ENCODE measurements around the gene ACTR8.
A peak's percentile ranks its signal among the peaks of the same experiment; 100 is the strongest.

DNA sequence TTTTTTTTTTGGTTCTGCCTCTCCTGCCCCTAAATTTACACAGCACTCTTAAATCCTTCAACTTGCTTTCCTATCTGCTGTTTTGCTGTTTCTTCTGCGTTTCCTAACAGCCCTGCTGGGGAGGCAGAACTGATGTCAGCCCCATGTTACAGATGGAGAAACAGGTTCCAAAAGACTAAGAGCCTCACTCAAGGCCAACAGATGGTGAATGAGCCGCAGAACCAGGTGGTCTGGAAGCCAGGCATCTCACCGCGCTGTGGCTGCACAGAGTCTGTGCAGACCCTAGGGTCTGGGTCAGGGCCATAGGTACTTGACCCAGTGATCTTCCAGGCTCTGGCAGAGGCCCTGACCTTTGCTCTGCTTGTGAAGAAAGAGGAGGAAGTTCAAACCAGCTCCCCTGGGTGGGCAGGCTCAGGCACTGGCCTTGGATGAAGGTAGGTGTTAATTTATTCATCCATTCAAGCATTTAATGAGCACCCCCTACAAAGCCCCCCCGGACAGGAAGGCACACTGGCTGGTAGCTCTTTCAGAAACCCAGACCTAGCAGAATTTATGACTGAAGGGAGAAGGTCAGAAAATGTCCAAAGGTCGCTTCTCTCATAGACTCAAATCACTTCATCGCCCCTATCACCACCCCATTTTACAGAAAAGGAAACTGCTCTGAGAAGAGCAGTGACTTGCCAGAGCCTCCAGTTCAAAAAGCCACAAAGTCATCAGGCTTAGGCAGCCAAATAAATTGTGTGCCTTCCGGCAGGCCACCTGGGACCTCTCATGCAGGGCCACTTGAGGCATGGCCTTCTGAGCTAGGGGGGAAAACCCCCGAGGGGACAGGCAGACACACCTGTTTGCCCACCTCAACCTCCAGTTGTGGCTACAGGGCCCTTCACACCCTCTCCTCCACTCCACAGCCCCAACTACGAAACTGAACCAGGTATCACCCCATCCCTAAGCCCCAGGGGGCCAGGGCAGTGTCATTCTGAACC lies 38.5 kb downstream of the ACTR8 start:
- TF ChIP-seq, protein P1, sequence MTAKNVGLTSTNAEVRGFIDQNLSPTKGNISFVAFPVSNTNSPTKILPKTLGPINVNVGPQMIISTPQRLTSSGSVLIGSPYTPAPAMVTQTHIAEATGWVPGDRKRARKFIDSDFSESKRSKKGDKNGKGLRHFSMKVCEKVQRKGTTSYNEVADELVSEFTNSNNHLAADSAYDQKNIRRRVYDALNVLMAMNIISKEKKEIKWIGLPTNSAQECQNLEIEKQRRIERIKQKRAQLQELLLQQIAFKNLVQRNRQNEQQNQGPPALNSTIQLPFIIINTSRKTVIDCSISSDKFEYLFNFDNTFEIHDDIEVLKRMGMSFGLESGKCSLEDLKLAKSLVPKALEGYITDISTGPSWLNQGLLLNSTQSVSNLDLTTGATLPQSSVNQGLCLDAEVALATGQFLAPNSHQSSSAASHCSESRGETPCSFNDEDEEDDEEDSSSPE (CRISPR knock-in tag; IDR thresholded peaks at IDR 0.05): no peak
- no peak for TF ChIP-seq ZNF33B (CRISPR knock-in tag; IDR thresholded peaks at IDR 0.05)
- TF ChIP-seq POLR2AphosphoS5 (IDR thresholded peaks at IDR 0.05; ENCODE audit: low read depth, low read length): peak; percentile 31; the same call in 1 of the 2 replicates
- peak; percentile 5; the same call in 1 of the 2 replicates for TF ChIP-seq PHF8 (CRISPR knock-in tag; IDR thresholded peaks at IDR 0.05)
- TF ChIP-seq HOXA7 (CRISPR knock-in tag; IDR thresholded peaks at IDR 0.05): no peak
- no peak for TF ChIP-seq ZNF274 (CRISPR knock-in tag; IDR thresholded peaks at IDR 0.05)
- no peak for TF ChIP-seq TCF12 (IDR thresholded peaks at IDR 0.05)
- TF ChIP-seq TCF12 (CRISPR knock-in tag; IDR thresholded peaks at IDR 0.05): peak; percentile 52; the same call in 1 of the 2 replicates
- TF ChIP-seq, protein P2, sequence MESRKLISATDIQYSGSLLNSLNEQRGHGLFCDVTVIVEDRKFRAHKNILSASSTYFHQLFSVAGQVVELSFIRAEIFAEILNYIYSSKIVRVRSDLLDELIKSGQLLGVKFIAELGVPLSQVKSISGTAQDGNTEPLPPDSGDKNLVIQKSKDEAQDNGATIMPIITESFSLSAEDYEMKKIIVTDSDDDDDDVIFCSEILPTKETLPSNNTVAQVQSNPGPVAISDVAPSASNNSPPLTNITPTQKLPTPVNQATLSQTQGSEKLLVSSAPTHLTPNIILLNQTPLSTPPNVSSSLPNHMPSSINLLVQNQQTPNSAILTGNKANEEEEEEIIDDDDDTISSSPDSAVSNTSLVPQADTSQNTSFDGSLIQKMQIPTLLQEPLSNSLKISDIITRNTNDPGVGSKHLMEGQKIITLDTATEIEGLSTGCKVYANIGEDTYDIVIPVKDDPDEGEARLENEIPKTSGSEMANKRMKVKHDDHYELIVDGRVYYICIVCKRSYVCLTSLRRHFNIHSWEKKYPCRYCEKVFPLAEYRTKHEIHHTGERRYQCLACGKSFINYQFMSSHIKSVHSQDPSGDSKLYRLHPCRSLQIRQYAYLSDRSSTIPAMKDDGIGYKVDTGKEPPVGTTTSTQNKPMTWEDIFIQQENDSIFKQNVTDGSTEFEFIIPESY (CRISPR knock-in tag; IDR thresholded peaks at IDR 0.05): no peak
- TF ChIP-seq MEIS2 (CRISPR knock-in tag; IDR thresholded peaks at IDR 0.05): no peak
- TF ChIP-seq ZNF232 (CRISPR knock-in tag; IDR thresholded peaks at IDR 0.05; ENCODE audit: borderline replicate concordance): peak; percentile 48; the same call in 1 of the 2 replicates
- TF ChIP-seq MAZ (IDR thresholded peaks at IDR 0.05; ENCODE audit: borderline replicate concordance, low read depth, low read length): no peak
- no peak for TF ChIP-seq MAZ (CRISPR knock-in tag; IDR thresholded peaks at IDR 0.05; ENCODE audit: low read depth)

Data from HepG2 (cell line).